Femur (tissue), 1 donor: ENCODE measurements around the gene UBFD1.
"Not testable (repeated sequence)": the region's sequence is repeated elsewhere in the genome, so short reads cannot be mapped to it uniquely, and the experiment has no call there.

Source experiments
- DNase-seq: peaks from one replicate; pipeline ENCODE4 v3.0.0-alpha.2; 2017

Gene UBFD1

DNA sequence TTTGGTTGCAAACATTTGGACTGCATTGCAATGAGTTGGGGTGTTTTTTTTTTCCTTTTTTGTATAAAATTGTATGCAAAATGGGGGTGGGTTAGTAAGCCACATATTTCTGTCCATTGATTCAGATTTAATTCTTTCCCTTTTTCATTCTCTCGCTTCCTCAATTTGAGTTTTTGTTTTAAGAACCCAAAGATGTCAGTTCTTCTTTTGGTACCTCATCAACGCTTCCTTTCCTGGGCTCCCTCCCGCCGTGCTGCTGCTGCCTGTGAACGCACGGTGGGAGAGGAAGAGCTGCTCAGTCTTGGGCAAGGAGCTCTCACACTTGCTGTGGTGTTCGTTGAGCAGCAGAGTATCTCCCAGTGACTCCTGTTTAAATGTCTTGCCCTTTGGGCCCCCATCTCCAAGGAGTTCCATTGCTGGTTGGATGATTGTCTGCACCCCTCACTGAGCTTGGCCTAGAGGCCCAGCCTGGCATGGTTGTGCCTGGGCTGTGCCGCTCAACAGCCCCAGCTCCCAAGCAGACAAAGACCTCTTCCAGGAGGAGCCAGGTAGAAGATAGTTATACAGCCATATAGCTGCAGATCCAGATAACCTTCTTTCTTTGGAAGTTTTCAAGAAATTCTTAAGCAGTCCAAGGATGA, 13.6 kb downstream of the UBFD1 start:
- DNase-seq: no peak

DNA sequence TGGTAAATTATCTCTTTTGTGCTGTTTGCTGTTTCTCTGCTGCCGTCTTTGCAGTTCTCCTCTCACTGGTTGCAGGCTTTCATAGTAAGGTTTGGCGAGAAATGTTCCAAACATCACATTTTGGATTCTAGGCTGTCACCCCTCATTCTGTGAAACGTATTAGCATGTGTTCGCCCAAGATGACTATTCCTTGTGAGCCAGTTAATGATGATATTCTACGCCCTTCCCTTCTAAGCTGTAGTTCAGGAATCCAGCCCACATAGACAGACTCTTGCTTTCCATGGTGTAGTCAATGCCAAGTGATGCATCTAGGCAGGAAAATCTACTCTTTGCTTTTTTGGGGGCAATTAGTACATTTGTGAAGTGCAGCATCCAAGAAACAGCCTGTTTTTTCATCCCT, 14.4 kb downstream of the UBFD1 start:
- DNase-seq: no peak

- no peak for DNase-seq
Observed at GRCh38 chr16:23572394-23572793, 14.9 kb downstream of the UBFD1 start.

DNA sequence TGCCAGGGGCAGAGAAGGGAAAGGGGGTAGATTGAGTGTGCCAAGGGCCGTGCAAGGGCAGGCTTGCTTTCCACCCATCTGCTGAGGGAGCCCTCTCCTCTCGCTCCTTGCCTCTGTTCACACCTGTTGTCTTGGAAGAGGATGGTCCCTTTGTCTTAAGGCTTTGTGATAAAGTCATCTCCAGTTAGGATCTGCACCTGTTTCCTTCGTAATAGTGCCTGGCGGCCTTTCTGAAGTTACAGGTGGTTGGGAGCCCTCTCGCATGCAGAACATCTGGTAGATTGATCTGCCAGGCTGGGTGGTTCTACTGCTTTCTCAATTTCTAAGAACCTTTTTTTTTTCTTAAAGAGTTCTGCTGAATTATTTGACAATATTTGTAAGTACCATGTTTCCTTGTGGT, 16.3 kb downstream of the UBFD1 start:
- DNase-seq: no peak

DNA sequence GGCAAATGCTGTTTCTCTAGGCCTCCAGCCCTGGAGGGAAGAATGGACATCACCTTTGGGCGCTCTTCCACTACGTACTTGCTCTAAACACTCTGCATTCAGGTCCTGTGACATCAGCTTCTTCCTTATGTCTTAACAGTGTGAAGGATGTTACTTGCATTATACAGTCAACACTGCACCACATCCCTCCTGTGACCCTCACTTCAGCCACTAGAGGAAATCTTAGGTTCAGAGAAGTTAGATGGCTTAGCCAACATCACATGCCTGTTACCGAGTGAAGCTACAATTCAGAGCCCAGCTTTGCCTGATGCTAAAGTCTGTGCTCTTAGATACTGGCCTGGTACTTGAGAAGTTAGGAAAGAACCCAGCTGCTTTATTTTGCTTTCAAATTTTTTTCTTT, 18.3 kb downstream of the UBFD1 start:
- no peak for DNase-seq

GRCh38 chr16:23577493-23577892, 20.0 kb downstream of the UBFD1 start:
- no peak for DNase-seq

- DNase-seq: no peak
Observed at GRCh38 chr16:23578101-23578830, 20.7 kb downstream of the UBFD1 start.

DNA sequence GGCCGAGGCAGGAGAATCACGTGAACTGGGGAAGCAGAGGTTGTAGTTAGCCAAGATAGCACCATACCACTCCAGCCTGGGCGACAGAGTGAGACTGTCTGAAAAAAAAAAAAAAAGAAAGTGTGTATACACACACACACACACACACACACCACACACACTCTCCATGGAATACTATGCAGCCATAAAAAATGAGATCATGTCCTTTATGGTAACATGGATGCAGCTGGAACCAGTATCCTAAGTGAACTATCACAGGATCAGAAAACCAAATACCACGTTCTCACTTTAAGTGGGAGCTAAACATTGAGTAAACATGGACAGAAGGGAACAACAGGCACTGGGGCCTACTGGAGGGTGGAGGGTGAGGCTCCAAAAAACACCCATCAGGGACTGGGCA, 21.8 kb downstream of the UBFD1 start:
- DNase-seq: no peak

GRCh38 chr16:23580391-23580790, 22.9 kb downstream of the UBFD1 start:
- DNase-seq: no peak

GRCh38 chr16:23581764-23582163, 24.2 kb downstream of the UBFD1 start:
- DNase-seq: no peak

- not testable (repeated sequence) for DNase-seq
Observed at GRCh38 chr16:23583271-23583670, 25.7 kb downstream of the UBFD1 start.

DNA sequence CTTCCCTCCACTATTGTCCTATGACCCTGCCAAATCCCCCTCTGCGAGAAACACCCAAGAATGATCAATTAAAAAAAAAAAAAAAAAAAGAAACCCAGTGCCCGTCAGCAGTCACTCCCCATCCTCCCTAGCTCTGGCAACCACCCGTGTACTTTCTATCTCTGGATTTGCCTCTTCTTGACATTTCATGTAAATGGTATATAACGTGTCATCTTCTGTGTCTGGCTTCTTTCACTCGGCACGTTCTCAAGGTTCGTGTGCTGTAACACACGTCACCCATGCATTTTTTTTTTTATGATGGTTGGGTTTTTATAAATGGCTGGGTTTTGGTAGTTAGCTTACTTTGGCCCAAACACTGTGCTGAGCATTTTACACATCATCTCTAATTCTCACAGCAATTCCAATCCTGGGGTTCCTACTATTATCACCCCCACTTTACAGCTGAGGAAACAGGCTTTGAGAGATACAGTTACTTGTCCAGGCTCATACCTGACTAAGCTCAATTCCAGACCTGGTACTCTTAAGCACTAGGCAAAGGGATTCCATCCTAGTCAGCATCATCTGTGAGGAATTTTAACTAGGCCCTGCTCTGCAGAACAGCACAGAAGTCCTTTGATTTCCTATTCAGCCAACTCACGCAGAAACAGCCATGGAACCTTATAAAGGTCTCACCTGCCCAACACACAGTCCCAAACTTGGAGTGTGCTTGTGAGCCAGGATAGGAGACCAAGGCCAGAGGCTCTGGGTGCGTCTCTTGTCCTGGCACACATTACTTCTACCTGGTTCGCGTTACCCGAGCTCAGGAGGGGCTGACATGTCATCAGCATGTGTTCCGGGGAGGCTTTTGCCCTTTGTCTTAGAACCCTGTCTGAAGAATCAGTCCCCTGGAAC, 26.9 kb downstream of the UBFD1 start:
- no peak for DNase-seq

DNA sequence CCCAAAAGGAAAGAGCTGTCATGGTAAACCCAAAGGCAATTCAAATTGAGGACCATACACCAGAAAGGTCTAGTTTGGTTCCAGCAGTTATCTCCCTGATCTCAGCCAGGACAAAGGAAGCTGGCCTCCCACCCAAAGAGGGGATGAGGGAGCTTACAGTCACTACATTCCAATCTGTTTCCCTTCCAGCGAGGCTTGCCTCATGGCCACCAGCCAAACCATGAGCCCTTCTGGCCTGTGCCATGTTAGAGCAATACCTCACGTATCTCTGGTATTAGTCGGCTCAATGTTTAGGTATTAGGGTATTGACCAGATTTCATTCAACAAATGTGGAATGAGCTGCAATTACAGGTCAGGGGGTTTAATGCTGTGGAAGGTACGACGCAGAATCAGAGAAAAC, 30.2 kb downstream of the UBFD1 start:
- no peak for DNase-seq

GRCh38 chr16:23590181-23590580, 32.7 kb downstream of the UBFD1 start:
- DNase-seq: no peak

DNA sequence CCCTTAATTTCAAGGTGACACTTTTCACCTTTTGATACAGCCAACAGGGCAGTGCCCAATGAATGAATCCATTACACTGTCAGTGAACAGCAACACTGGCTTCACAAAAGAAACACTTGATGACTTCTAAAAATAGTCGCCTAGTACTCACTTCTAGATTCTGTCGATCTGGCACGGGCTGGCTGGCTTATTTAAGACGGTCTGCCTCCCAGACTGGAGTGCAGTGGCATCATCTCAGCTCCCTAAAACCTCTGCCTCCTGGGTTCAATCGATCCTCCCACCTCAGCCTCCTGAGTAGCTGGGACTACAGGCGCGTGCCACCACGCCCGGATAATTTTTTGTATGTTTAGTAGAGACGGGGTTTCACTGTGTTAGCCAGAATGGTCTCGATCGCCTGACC, 36.7 kb downstream of the UBFD1 start:
- DNase-seq: no peak

DNA sequence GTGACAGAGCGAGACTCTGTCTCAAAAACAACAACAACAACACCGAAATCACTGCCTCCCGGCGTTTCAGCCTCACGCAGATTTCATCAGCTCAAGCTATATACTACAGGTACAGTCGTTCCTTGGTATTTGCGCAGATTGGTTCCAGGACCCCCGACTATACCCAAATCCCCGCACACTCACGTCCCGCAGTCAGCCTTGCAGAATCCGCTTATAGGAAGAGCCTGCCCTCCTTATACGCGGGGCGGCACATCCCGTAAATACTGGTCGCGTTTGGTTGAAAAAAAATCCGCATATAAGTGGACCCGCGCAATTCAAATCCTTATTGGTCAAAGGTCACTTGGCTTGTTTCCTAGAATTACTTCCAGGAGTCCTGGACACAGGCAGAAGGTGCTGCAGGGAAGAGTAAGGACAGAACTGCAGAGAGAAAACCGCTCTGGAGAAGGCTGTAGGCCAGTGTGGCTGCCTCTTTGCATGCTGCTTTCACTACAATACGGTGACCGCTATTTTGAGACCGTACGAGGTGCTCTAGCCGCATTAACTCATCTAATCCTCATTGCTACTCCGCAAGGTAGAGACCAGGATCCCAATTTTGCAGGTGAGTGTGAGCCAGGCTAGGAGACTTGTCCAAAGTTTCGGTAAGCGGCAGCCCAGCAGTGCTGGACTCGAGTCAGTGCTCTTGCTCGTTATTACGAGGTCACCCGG, 37.9 kb downstream of the UBFD1 start:
- no peak for DNase-seq

DNA sequence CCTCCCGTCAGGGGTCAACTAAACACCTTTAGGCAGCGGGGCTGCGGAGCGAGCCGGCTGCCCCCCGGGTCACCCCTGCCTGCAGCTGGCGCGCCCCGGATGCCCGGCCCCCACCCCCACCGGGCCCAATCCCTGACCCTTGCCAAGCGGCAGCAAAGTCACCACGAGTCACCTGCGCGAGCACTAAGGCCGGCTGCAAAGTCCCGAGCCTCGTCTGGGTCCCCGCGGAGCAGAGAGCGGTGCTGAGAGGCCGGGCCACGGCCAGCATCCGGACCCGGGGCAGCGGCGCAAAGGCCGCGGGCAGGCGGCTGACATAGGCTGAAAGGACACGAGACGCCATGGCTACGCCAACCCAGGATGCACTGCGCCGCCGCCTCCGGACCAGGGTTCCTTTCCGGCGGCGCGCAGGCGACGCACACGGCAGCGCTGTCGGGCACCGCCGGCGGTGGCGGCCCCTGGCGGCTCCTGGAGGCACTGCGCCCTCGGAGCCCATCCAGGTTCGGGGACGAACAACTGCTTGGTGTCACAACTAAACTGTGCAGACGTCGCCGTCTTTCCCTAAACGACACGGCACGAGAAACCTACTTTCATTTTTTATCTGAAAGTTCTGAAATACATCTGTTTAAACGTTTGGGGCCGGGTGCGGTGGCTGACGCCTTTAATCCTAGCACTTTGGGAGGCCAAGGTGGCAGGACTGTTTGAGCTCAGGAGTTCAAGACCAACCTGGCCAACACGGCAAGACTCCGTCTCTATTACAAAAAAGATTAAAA, 38.6 kb downstream of the UBFD1 start, which contains the start of gene NDUFAB1:
NDUFAB1 (minus strand) TSS at position 366 of the 770 bp plus-strand sequence; CDS start at position 340, 26 bp downstream.
- peak; percentile 93 for DNase-seq

DNA sequence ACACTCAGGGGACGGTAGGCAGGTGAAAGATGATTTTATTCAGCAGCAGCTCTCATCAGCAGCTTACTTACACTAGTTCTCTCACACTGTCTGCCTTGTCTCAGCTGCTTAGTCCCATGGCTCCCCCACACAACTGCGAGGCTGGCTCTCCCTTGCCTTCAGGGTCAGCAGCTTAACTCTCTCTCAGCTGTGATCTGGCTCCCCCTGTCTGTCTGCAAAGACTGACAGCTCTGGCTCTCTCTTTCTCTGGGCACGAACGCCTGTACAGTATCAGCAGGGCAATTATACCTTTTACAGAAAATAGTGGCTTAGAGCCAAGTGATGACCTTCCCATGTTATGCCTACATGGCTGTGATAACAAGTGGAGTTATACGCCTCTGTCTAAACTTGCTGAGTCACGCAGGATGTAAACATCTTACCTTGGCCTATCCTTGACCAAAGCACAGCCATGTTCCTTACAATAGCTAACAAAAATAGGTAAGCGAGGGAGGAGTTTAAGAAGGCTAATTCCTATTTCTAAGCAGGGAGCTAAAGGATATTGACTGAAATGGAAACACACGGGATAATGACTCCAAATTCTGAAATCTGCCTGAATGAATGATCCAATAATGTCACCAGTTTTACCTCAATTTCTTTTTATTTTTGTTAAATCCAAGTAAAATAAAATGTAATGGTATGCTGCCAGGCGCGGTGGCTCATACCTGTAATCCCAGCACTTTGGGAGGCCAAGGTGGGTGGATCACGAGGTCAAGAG, 39.7 kb downstream of the UBFD1 start:
- peak; percentile 25 for DNase-seq

DNA sequence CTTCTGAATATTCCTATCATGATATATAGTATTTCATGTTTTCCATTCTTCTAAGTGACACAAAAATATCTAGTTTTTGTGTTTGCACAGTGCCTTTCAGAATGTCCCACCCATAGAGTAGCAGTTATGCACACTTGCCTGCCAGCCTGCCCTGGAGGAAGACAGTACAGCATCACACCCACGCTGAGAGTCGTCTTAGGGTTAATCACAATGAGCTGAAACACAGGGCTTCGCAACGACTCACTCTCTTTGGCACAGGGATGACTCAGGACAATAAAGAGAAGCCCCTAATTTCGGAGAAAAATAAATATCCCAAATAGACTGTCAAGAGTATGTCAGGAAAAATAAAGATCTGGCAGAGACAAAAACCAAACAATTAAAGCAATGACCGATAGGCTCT, 50.2 kb downstream of the UBFD1 start:
- DNase-seq: no peak

GRCh38 chr16:23608194-23608593, 50.7 kb downstream of the UBFD1 start:
- no peak for DNase-seq

DNA sequence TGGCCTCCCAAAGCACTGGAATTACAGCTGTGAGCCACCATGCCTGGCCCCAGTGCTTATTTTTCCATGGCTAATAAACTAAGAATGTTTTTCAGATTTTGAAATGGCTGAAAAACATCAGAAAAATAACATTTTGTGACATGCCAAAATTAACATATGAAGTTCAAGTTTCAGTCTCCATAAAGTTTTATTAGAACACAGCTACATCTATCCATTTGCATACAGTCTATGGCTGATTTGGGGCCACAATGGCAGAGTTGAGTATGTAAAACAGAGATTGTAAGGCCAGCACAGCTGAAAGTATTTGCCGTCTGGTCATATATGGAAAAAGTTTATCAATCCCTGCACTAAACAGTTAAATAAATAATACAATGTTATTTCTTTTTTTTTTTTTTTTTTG, 52.4 kb downstream of the UBFD1 start:
- DNase-seq: no peak
